K562 (cell line): ENCODE data around the gene ANKDD1A. TPM values are rescaled to one million over a fixed set of nuclear protein-coding genes. Genes with fewer than 3 reads are reported as not detected.

ENCODE experiments used
- AFF4 ChIP-seq: sonication (generic); formaldehyde crosslinking; IDR thresholded peaks from 2 replicates; pipeline ENCODE4 v1.8.0; 2023; ENCODE audit warnings: mild to moderate bottlenecking, missing genetic modification reagents
- CGGBP1 ChIP-seq: fragments of 250-450 bp; sonication (Bioruptor Pico); IDR thresholded peaks from 2 replicates; pipeline ENCODE4 v1.9.0; 2021; ENCODE audit warnings: mild to moderate bottlenecking
- CREB3L1 ChIP-seq: fragments of 450-650 bp; IDR thresholded peaks from 2 replicates; pipeline ENCODE4 v1.6.1; 2014; ENCODE audit warnings: low read depth, mild to moderate bottlenecking, moderate library complexity, borderline replicate concordance
- PBX2 ChIP-seq, 2 experiments: IDR thresholded peaks in 1 of 2; conservative IDR thresholded peaks in 1 of 2; 2 replicates each; pipeline ENCODE4 v1.6.1; 2016; ENCODE audit warnings: low read depth in 2 of 2, mild to moderate bottlenecking in 1 of 2, missing compliant biosample characterization in 1 of 2, missing genetic modification characterization in 1 of 2, moderate library complexity in 1 of 2
- RBM14 ChIP-seq: fragments of 200-400 bp; formaldehyde crosslinking; IDR thresholded peaks from 2 replicates; pipeline ENCODE4 v1.6.1; 2018; ENCODE audit warnings: low read depth, mild to moderate bottlenecking, low read length, moderate library complexity, borderline replicate concordance; ENCODE audit not compliant: insufficient read depth
- TCF3 ChIP-seq: sonication (generic); formaldehyde crosslinking; IDR thresholded peaks from 2 replicates; pipeline ENCODE4 v1.4.0; 2020; ENCODE audit warnings: mild to moderate bottlenecking, missing genetic modification reagents
- TFAP4 ChIP-seq: sonication (generic); formaldehyde crosslinking; IDR thresholded peaks from 2 replicates; pipeline ENCODE4 v1.8.0; 2022; ENCODE audit warnings: missing genetic modification reagents, mild to moderate bottlenecking, moderate library complexity, borderline replicate concordance
- TSHZ1 ChIP-seq: fragments of 250-450 bp; sonication (Bioruptor Pico); IDR thresholded peaks from 2 replicates; pipeline ENCODE4 v1.4.0; 2020; ENCODE audit warnings: mild to moderate bottlenecking, moderate library complexity
- YY1 ChIP-seq, 3 experiments: IDR thresholded peaks; 2 replicates each; pipeline ENCODE4 v1.6.1; 2011; ENCODE audit warnings: low read length in 2 of 3, mild to moderate bottlenecking in 2 of 3, moderate library complexity in 2 of 3, borderline replicate concordance in 1 of 3, control low read depth in 1 of 3, low read depth in 1 of 3; ENCODE audit not compliant: insufficient read depth in 3 of 3, insufficient replicate concordance in 2 of 3, control insufficient read depth in 1 of 3, insufficient read length in 1 of 3; ENCODE audit errors: extremely low read depth in 1 of 3
- polyA plus RNA-seq, 8 experiments: library from polyadenylated mRNA; depleted of rRNA in 4 of 8; stranded (reverse) in 5 of 8; unstranded in 3 of 8; fragments of >200 nt; fragmentation: Nextera tagmentation in 2 of 8; fragmentation: Illumina TruSeq in 1 of 8; extraction: Ambion mirVana in 2 of 8; extraction: Trizol in 1 of 8; gene quantifications; 2 replicates each; pipeline versions ENCODE4 v1.2.1 to v1.2.3, GENCODE V29; 2011 to 2014; ENCODE audit warnings: inconsistent platforms in 1 of 8, missing spikeins in 1 of 8
- total RNA-seq, 7 experiments: library from RNA; depleted of rRNA in 6 of 7; stranded (reverse); fragments of >200 nt in 6 of 7; fragmentation: Illumina TruSeq in 2 of 7; extraction: Trizol in 2 of 7; gene quantifications; 2 replicates each; pipeline versions ENCODE4 v1.2.1 to v1.2.3, GENCODE V29; 2011 to 2021; ENCODE audit warnings: low replicate concordance in 1 of 7

The ANKDD1A gene
- total and polyA plus RNA-seq, 9 of the 15 experiments (the other 6 are each of a cell fraction or from before 2014, with no cell fraction given) = 0.08 to 0.80 (median 0.43) TPM

GRCh38 chr15:64938192-64938591 is 26.5 kb downstream of the ANKDD1A start (continued):
- TF ChIP-seq TSHZ1 (CRISPR knock-in tag) = no peak
- no peak for TF ChIP-seq AFF4 (CRISPR knock-in tag)
- no peak for TF ChIP-seq YY1 (IDR thresholded peaks at IDR 0.05; ENCODE audit: borderline replicate concordance in 1 of 3, control insufficient read depth in 1 of 3, extremely low read depth in 1 of 3, insufficient read depth in 3 of 3, insufficient read length in 1 of 3, insufficient replicate concordance in 2 of 3, low read depth in 1 of 3, low read length in 2 of 3)
- no peak for TF ChIP-seq TFAP4 (CRISPR knock-in tag)
- no peak for TF ChIP-seq RBM14
- TF ChIP-seq TCF3 (CRISPR knock-in tag) = no peak
- TF ChIP-seq CREB3L1 = no peak
- TF ChIP-seq CGGBP1 (CRISPR knock-in tag) = no peak
- TF ChIP-seq PBX2 (CRISPR knock-in tag; IDR thresholded peaks at IDR 0.05; ENCODE audit: low read depth) = no peak
- TF ChIP-seq PBX2 (tag; conservative IDR thresholded peaks at IDR 0.05; ENCODE audit: low read depth) = no peak
